ENCODE measurements around the gene AGAP1. TPM values are rescaled to one million over a fixed set of nuclear protein-coding genes. Genes with fewer than 3 reads are reported as not detected.

Gene AGAP1
- total RNA-seq, 1 donor from 2014 or later: 33.4 TPM

- no peak overlapping the region for H3K27ac ChIP-seq
- no peaks in the 10 kb centered on the region for H3K36me3 ChIP-seq
- ATAC-seq (no peak), DNase-seq (no peak)
- H3K27me3 ChIP-seq: no peaks in the 10 kb centered on the region
- no peaks in the 10 kb centered on the region for H3K4me1 ChIP-seq
- intact Hi-C loops (cut with DNase I): no loop called here
- H3K9me3 ChIP-seq: no peaks in the 10 kb centered on the region
- TF ChIP-seq CTCF (IDR thresholded peaks at IDR 0.05): no peak
- no peak overlapping the region for H3K4me3 ChIP-seq
Measured at GRCh38 chr2:235841863-235842262, 348.0 kb downstream of the AGAP1 start.

GRCh38 chr2:235842941-235843340, 349.1 kb downstream of the AGAP1 start:
- no peaks in the 10 kb centered on the region for H3K9me3 ChIP-seq
- H3K27ac ChIP-seq: no peak overlapping the region
- no peaks in the 10 kb centered on the region for H3K36me3 ChIP-seq
- H3K4me3 ChIP-seq: no peak overlapping the region
- DNase-seq: no peak
- no peak for TF ChIP-seq CTCF (IDR thresholded peaks at IDR 0.05)
- no peaks in the 10 kb centered on the region for H3K27me3 ChIP-seq
- intact Hi-C loops (cut with DNase I): no loop called here
- ATAC-seq: no peak
- no peaks in the 10 kb centered on the region for H3K4me1 ChIP-seq

GRCh38 chr2:235843591-235844395, 349.9 kb downstream of the AGAP1 start:
- no peak overlapping the region for H3K4me3 ChIP-seq
- ATAC-seq: no peak
- no peaks in the 10 kb centered on the region for H3K4me1 ChIP-seq
- no peak overlapping the region for H3K27ac ChIP-seq
- TF ChIP-seq CTCF (IDR thresholded peaks at IDR 0.05): no peak
- no peak for DNase-seq
- H3K9me3 ChIP-seq: no peaks in the 10 kb centered on the region
- H3K36me3 ChIP-seq: no peaks in the 10 kb centered on the region
- intact Hi-C loops (cut with DNase I): no loop called here
- no peaks in the 10 kb centered on the region for H3K27me3 ChIP-seq

- DNase-seq (no peak), ATAC-seq (no peak)
- H3K27ac ChIP-seq: no peak overlapping the region
- no peaks in the 10 kb centered on the region for H3K4me1 ChIP-seq
- TF ChIP-seq CTCF (IDR thresholded peaks at IDR 0.05): no peak
- no peak overlapping the region for H3K4me3 ChIP-seq
- H3K27me3 ChIP-seq: no peaks in the 10 kb centered on the region
- H3K9me3 ChIP-seq: no peaks in the 10 kb centered on the region
- intact Hi-C loops (cut with DNase I): no loop called here
- H3K36me3 ChIP-seq: no peaks in the 10 kb centered on the region
Measured at GRCh38 chr2:235844561-235844960, 350.7 kb downstream of the AGAP1 start.

GRCh38 chr2:235845245-235845644, 351.4 kb downstream of the AGAP1 start:
- no peak for DNase-seq
- Histone ChIP-seq H3K9me3 (no peaks in the 10 kb centered on the region), H3K36me3 (no peaks in the 10 kb centered on the region), H3K4me3 (no peak overlapping the region), H3K27me3 (no peaks in the 10 kb centered on the region), H3K4me1 (no peaks in the 10 kb centered on the region), H3K27ac (no peak overlapping the region)
- TF ChIP-seq CTCF (IDR thresholded peaks at IDR 0.05): no peak
- no peak for ATAC-seq
- intact Hi-C loops (cut with DNase I): no loop called here
